ENCODE measurements around the gene UBXN6. TPM values are rescaled to one million over a fixed set of nuclear protein-coding genes. Genes with fewer than 3 reads are reported as not detected.

UBXN6 gene
- total and polyA plus RNA-seq, 2 of the 8 experiments (the other 6 are each of a cell fraction or from before 2014, with no cell fraction given), result 28.0 to 43.8 TPM

GRCh38 chr19:4453232-4454179 is 4.1 kb downstream of the UBXN6 start (continued):
- no peak for TF ChIP-seq EZH2 (IDR thresholded peaks at IDR 0.05; ENCODE audit: low read depth, low read length, severe bottlenecking)
- no peak for TF ChIP-seq RFX5 (IDR thresholded peaks at IDR 0.05; ENCODE audit: borderline replicate concordance, low read depth, low read length)
- no peak for TF ChIP-seq RNF2 (IDR thresholded peaks at IDR 0.05; ENCODE audit: borderline replicate concordance, low read depth, low read length, missing control alignments, poor library complexity, severe bottlenecking)
- no peak for TF ChIP-seq POU5F1 (IDR thresholded peaks at IDR 0.05; ENCODE audit: low read depth, low read length)
- no peak for TF ChIP-seq SUZ12 (IDR thresholded peaks at IDR 0.05; ENCODE audit: low read length)
- TF ChIP-seq CREB1 (IDR thresholded peaks at IDR 0.05), result no peak
- no peak for TF ChIP-seq TAF1 (IDR thresholded peaks at IDR 0.05; ENCODE audit: low read depth, low read length)
- no peak for TF ChIP-seq YY1 (IDR thresholded peaks at IDR 0.05; ENCODE audit: low read depth, low read length)
- TF ChIP-seq CHD1 (IDR thresholded peaks at IDR 0.05; ENCODE audit: low read depth, low read length), result no peak
